Muscle of arm (tissue), 12 donors: ENCODE data around the gene SOWAHA. TPM values are rescaled to one million over a fixed set of nuclear protein-coding genes. Genes with fewer than 3 reads are reported as not detected.
"Not testable (repeated sequence)": the region's sequence is repeated elsewhere in the genome, so short reads cannot be mapped to it uniquely, and the experiment has no call there.

Experiments used
- DNase-seq: peaks from one replicate; pipeline ENCODE4 v3.0.0-alpha.2; 2013
- polyA plus RNA-seq, 12 donors: library from polyadenylated mRNA; unstranded; fragments of 120-200 nt; gene quantifications; one replicate each; pipeline ENCODE4 v1.2.1, GENCODE V29; 2013; ENCODE audit not compliant: insufficient read length in 12 of 12

SOWAHA gene
- polyA plus RNA-seq, 12 donors: 0.05 to 6.4 (median 0.09) TPM; not detected in 3

DNA sequence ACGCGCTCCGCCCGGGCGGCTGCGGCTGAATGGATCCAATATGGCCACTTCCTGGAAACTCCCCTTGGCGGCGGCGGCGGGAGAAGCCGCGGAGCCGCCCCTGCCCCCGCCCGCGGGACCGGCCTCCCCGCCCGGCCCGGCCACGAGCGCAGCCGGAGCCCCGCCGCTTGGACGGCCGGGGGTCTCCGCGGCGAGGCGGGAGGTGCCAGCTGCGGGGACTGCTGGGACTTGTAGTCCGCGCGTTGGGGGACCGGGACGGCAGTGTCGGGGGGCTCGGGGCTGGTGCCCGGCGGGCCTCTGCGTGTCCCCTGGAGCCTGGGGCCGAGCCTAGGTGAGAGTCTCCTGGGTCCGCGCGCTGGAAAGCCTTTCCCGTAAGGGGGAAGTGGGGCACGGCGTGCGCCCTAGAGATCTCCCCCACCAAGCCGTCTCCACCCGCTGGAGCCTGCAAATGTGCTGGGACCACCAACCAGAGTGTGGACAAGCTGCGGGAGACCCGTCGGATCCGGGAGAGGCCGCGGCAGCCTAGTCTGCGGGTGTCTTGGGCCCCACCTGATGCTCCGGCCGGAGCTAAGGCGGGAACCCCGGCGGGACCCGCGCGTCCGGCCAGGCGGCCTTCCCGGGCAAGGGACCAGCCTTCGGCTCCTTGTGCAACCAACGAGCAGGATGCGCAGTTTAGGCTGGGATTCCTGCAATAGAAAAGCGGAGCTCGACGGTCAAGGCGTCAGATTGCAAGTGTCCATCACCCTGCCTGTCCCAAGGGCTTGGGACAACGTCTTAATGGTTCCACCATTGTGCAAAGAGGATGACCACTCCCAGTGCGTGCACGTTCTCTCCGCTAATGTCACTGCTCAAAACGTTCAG, 35.7 kb upstream of the SOWAHA start, which contains the start of gene SEPTIN8:
TSS of gene SEPTIN8 (minus strand) at position 31 of the 861 bp plus-strand sequence. CDS start 102 bp downstream, outside the sequence.
- peak; percentile 51 for DNase-seq

DNA sequence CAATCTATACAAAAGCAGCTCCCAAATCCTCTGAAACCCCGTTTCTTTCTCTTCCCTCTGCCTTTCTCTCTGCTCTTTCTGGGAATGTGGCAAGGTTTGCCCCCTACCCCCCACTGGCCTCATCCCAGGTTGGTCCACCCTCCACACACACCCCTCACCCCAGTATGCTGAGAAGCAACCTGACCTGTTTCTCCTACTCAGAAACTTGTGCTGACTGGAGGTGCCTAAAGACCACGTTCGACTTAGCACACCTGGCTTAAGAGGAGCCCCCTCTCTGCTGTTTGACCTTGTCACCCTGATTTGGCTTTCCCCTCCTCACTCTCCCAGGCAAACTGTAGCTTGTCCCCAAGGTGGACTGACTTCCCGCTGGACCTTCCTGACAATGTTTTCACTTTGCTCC, 35.0 kb upstream of the SOWAHA start:
- no peak for DNase-seq

GRCh38 chr5:132778856-132779255, 34.2 kb upstream of the SOWAHA start:
- no peak for DNase-seq

GRCh38 chr5:132779961-132780360, 33.1 kb upstream of the SOWAHA start:
- no peak for DNase-seq

GRCh38 chr5:132780577-132780976, 32.5 kb upstream of the SOWAHA start:
- DNase-seq: no peak

GRCh38 chr5:132781029-132781428, 32.1 kb upstream of the SOWAHA start:
- DNase-seq: no peak

GRCh38 chr5:132782101-132782500, 31.0 kb upstream of the SOWAHA start:
- DNase-seq: no peak

GRCh38 chr5:132785365-132785764, 27.7 kb upstream of the SOWAHA start:
- DNase-seq: no peak

GRCh38 chr5:132785864-132786263, 27.2 kb upstream of the SOWAHA start:
- DNase-seq: no peak

GRCh38 chr5:132787076-132787475, 26.0 kb upstream of the SOWAHA start:
- no peak for DNase-seq

DNA sequence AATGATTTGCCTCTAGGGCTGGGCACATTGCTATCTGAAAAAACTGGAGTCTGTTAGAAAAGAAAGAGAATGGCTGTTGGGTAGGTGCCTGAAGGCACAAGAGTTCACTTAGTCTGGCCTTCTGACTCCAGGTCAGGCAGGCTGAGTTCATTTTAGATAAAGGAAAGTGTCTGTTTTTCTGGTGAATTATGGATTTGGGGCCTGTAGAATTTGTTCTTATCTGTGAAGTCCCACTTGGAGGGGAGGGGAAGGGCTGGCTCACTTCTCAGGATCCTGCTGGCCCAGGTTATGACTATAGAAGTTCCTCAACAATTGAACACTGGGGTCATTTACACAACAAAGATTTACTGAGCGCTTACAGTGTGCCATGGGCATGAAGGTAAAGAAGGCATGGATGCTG, 24.6 kb upstream of the SOWAHA start:
- no peak for DNase-seq

- no peak for DNase-seq
Observed at GRCh38 chr5:132788990-132789886, 23.9 kb upstream of the SOWAHA start.

DNA sequence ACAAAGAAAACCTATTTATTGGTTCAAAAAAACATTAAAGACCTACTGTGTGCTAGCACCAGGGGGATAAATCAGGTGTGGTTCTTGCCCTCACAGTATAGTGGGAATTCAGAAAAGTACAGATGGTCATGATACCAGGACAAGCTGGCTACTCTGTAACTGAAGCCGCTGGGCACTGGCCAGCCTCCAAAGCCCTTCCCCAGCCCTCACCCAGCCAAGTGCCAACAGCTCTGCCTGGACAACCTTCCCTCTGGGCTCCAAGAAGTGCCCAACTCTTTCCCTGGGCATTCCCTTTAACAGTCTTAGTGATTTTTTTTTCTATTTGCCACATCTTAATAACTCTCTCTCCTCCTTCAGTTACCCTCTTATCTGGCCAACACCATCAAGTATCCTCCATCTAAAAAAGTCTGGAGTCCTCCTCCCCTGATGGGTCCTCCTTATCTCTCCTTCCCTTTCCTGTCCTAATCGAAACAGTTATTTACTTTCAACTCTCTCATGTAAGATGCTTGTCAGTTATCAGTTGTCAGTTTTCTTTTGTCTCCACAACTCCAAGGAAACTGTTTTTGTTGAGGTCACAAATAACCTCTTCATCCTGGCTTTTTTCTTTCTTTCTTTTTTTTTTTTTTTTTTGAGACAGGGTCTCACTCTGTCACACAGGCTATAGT, 22.8 kb upstream of the SOWAHA start:
- DNase-seq: no peak

DNA sequence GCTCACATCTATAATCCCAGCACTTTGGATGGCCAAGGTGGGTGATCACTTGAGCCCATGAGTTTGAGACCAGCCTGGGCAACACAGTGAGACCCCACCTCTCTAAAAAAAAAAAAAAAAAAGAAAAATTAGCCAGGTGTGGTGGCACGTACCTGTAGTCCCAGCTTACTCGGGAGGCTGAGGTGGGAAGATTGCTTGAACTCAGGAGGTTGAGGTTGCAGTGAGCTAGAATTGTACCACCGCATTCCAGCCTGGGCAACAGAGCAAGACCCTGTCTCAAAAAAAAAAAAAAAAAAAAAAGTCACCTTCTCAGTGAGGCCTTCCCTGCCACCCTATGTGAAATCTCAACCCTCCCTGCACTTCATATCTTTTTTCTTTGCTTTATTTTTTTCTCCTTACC, 22.1 kb upstream of the SOWAHA start:
- no peak for DNase-seq

DNA sequence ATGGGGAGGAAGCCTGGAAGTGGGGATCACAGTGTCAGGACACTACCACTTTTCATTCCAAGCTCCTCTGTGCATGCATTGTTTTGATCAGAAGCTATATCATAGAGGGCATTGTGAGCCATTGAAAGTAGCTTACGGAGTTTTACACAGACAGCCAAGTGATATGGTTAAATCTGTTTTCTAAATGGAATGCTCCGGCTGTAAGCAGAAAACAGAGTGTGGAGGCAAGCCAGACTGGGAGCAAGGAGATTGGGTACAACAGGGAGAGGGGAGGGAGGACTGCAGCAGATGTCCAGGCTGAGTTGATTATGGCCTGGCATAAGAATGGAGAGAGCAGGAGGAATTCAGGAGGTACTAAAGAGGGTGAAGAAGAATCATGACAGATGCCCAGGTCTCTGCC, 15.5 kb upstream of the SOWAHA start:
- DNase-seq: no peak

- no peak for DNase-seq
Observed at GRCh38 chr5:132799392-132799791, 13.7 kb upstream of the SOWAHA start.

DNA sequence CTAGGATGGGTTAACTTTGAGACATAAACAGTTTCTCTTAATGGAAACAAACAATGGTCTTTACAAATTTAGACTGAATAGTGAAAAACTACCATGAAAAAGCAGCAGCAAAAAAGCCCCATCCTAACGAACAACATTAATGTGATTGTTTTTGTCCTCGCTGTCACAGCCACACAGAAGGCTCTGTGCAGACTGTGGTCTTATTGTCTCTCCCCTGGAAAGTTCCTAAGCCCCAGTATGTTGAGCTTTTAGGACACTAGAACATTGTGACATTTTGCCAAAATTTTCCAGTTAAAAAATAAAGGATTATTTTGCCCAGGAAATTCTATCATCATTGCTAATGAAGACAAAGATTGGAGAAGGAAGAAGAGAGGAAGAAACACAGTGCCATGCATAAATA, 12.6 kb upstream of the SOWAHA start:
- DNase-seq: no peak

DNA sequence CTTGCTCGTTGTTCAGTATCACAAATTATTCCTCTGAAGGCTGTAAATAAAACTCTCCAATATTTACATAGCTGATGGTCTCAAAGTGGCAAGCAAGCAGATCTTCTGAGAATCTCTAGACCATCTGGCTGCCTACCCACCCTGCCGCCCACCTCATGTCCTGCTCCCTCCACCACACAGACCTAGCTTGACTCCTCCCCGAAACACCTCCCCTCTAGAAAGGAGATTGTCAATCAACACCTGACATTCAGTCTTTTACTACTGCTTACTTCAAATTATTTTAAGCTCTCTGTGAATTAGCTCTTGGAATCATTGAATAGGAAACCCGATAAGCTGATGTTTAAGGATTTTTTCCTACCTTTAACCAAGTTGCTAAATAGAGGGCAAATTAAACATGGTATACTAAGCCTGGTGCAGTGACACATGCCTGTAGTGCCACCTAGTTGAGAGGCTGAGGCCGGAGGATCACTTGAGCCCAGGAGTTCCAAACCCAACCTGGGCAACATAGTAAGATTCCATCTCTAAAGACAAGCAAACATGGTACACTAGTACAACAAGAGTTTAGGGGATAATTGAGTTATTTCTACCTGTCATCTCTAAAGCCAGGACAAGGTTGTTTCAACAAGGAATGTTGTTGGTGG, 10.9 kb upstream of the SOWAHA start:
- no peak for DNase-seq

- not testable (repeated sequence) for DNase-seq
Observed at GRCh38 chr5:132802685-132803066, 10.4 kb upstream of the SOWAHA start.

- not testable (repeated sequence) for DNase-seq
Observed at GRCh38 chr5:132804219-132804618, 8.9 kb upstream of the SOWAHA start.

GRCh38 chr5:132805872-132806271, 7.2 kb upstream of the SOWAHA start:
- not testable (repeated sequence) for DNase-seq

DNA sequence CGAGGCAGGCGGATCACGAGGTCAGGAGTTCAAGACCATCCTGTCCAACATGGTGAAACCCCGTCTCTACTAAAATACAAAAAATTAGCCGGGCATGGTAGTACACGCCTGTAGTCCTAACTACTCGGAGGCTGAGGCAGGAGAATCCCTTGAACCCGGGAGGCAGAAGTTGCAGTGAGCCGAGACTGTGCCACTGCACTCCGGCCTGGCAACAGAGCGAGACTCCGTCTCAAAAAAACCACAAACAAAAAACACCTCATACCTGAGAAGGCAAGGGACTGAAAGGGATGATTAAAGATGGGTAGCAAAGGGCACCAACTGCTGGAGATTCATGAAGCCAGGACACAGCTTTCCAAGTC, 6.3 kb upstream of the SOWAHA start:
- DNase-seq: not testable (repeated sequence)
